Limb (tissue), 2 donors: ENCODE data around the gene CXCL5.

ENCODE experiments used
- DNase-seq, 2 donors: peaks; one replicate each; pipeline ENCODE4 v3.0.0-alpha.2; 2016; ENCODE audit errors: extremely low spot score in 2 of 2

CXCL5 gene

DNA sequence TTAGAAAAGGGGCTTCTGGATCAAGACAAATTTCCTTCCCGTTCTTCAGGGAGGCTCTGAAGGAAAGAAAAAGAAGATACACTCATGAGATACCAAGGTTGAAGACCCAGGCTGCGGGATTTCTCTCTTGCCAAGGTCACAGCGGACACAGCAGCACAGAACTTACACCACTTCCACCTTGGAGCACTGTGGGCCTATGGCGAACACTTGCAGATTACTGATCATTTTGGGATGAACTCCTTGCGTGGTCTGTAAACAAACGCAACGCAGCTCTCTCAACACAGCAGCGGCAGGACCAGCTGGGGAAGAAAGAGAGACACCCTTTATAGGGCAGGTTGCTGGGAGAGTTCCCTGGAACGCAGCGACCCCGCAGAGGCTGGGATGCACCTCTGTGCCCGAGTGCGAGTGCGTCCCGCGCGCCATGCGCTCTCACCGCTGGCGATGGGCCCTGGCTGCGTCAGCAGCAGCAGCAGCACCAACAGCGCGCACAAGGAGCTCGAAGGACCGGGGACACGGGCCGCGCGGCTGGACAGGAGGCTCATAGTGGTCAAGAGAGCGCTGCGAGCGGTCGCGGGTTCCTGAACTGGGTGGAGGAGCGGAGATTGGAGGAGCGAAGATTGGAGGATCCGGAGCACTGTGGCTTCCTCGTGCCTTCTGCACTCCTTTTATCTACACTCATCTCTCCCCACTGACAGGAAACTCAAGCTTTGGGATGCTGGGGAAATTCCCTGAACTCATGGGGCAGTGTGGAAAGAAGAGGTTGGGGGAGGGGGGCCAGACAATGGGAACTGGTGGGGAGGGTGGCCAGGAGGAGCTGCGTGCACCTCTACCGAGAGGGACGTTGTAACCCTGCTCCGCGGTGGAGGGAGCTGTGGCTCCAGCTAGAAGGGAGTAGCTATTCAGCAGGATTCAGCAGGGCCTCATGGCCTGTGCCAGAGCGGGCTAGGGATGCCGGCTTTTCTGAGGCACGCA is at the start of gene CXCL5:
CXCL5 (minus strand) TSS at position 638 of the 972 bp plus-strand sequence; CDS start at position 542, 96 bp downstream.
- peak; percentile 5 to 56 for DNase-seq

DNA sequence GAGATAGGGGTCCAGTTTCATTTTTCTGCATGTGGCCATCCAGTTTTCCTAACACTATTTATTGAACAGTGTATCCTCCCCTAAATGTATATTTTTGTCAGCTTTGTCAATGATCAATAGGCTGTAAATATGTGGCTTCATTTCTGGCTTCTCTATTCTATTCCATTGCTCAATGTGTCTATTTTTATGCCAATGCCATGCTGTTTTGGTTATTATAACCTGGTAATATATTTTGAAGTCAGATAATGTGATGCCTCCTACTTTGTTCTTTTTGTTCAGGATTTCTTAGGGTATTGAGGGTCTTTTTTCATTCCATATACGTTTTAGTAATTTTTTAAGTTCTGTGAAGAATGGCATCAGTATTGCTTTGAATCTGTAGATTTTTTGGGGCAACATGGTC is 48.7 kb upstream of the CXCL5 start:
- no peak for DNase-seq

DNA sequence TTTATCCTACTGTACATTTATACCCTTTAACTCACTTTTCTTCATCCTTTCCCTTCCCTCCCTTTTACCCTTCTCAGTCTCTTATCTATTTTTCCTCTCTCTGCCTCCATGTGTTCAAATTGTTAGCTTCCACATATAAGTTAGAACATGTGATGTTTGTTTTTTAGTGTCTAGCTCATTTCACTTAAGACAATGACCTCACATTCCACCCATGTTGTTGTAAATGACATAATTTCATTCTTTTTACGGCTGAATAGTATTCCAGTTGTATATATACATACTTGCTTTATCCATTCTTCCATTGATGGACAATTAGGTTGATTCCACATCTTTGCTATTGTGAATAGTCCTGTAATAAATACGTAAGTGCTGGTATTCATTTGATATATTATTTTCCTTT is 47.3 kb upstream of the CXCL5 start:
- no peak for DNase-seq

DNA sequence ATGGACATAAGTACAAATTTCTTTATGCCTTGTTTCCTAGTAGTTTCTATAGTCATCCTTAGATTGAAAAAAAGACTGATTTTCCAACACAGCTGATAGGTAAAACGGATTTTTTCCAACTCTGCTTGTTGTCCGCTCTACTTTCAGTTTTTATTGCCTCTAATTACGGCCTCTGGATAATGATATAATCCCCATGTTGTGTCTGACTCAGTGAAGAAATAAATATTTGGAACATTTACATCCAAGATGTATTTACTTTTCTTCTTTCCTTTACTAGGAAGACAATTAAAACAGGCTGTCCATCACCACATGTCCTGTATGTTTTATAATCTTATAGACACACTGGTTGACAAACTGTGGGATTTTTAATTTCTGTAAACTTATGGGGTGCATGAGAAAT is 46.8 kb upstream of the CXCL5 start:
- no peak for DNase-seq

DNA sequence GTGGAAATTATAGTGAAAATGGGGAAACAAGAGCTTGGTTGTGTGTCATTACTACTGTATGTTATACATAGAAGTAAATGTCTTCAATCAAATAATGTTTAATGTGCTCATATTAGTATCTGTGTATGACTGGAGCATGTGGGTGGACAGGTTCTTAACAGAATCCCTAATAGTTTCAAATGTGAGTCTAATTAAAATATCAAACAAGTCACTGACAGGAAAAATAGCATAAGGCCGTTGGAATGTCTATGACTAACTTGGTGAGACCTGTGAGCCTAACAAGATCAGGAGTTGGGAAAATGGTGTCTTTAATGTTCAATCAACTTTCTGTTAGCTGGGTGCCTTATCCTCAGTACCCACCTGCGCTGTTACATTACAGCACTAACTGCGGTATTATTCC is 46.2 kb upstream of the CXCL5 start:
- no peak for DNase-seq

DNA sequence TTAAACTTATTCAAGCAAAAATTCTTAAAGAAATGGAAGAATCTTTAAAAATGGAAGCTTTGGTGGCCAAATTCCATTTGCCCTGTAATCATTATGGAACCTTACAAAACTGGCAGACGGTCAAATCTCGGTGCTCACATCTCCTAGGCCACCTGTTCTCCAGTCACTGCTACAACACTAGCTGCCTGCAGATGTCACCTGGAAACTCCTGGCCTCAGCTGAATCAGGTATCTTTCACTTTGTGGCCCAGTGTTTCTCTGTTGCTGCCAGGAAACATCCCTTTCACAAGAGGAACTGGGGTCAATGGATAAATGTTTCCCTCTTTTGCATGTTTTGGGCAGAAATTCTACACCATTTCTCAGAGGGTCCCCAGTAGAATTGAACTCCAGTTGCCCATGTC is 44.2 kb upstream of the CXCL5 start:
- no peak for DNase-seq

DNA sequence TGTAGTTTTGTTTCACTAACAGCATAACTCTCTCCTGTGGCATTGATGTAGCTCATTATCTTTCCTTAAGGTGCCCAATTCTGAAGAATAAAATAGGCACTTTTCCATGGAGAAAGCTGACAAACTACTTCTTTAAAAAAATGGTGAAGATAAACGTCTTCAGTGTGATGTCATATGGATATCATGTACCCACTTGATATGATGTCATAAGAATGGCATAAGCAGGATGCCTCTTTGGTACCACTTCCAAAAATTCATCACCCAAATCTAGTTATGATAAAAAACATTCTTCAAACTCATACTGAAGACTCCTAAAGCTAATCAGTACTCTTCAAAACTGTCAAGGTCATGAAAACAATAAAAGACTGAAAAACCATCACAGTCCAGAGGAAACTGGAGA is 42.9 kb upstream of the CXCL5 start:
- DNase-seq = no peak

DNA sequence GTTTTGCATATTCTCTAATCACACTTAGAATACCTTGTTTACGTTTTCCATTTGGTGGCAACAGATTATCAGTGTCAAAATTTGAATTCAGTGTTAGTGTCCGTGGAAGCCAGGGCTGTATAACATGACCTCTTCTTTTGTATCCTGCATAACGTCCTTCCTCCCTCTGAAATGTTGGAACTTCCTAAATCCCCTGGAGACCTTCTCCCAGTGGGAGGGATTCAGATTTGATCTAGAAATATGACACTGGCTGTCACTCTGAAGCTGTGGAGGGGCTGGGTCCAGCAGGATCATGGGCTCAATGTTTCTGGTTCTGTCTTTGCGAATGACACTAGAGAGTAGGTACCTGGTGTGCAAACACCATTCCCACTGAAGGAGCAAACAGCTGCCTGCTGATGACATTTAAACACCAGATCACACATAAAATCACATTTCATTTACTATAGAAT is 40.9 kb upstream of the CXCL5 start:
- no peak for DNase-seq

DNA sequence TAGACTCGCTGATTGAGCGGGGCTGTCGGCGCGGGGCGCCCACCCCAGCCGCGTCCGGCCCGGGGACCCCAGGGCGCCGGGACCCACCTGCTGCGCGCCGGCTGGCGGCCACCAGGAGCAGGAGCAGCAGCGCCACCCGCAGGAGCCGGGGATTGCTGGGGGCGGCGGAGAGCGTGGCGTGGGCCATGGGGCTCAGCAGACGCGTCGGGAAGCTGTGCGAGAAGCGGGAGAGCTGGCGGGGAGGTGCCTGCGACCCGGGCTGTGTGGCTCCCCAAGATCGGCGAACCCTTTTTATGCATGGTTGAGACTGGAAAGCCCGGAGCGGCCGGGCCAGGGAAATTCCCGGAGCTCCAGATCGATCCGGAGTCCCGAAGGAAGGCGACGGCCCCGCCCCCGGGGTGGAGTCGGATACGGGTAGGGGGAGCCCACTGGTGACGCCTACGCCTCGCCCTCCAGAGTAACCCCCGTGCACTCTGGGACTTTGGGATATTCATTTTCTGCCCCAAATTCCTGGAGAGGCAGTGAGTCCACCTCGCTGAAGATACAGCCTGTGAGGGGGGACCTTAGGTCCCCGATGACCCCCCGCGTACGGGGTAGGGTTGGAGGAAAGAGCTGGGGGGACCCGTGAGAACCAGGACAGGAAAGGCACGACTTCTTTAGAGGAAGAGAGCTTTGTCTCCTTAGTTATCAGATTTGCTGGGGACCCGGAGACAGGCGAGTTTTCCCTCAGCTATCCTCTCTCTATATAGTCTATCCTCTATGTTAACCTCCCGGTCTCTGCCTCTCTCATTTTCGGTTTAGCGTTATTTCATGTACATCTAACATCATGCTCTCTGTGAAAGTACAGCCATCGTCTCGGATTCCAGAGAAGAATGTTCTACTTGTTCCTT is 40.2 kb upstream of the CXCL5 start, which contains the start of gene CXCL3:
CXCL3 (minus strand) TSS at position 265 of the 890 bp plus-strand sequence; CDS start at position 187, 78 bp downstream.
- peak; percentile 27 to 77 for DNase-seq

DNA sequence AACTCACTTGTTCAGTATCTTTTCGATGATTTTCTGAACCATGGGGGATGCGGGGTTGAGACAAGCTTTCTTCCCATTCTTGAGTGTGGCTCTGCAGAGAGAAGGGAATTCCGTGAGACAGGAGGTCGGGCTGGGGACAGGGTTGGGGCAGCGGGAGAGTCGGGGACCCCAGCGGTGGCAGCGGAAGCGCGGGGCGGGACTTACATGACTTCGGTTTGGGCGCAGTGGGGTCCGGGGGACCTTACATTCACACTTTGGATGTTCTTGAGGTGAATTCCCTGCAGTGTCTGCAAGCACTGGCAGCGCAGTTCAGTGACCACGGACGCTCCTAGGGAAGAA is 39.6 kb upstream of the CXCL5 start:
- DNase-seq = peak in 1 of 2 donors; percentile 46

DNA sequence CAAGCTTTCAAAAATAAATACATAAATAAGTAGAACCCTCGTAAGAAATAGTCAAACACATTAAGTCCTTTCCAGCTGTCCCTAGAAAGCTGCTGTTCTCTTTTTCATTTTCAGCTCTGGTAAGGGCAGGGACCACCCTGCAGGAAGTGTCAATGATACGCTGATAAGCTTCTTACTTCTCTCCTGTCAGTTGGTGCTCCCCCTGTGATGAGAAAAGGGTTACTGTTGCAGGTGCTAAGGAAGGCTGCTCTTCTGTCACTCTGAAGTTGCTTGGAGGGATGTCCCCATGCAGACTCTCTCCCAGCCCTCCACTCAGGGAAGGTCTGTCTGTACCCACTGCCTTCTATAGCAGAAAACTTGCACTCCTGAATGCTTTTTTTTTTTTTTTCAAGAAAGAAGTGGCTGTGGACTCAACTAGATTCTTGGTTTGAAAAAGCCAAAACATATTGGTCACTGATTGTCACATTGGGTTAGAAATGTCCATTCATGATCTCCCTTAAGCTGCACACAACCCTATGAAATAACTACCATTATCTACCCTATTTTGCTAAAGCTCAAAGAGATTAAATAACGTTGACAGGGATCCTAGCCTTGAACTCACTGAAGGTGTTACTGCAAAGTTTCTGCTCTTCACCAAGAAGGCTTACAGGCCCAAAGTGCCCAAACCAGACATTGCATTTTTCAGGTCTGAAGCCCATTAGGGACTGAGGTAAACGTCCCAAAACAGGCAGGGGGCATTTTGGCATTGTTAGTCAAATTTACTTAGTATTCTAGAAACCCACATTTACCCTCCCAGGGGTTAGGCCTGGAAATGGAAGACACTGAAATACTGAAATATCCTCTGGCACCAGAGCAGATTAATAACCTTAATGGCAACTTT is 38.8 kb upstream of the CXCL5 start:
- DNase-seq = no peak

DNA sequence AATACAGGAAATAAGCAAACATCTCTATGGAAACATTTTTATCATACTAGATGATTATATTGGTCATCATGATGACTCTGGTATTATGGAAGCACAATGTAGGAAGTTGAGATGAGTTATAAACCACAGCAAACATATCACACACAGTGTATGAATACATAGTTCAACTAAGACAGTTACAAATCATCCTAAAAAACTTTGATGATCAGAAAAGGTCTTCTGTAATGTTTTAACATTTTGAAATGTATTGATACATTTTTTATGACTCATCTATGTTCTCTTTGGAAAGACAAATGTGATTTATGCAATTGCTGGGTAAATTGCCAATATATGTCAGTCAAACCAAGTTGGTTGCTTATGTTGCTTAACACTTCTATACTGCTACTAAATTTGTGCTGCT is 35.3 kb upstream of the CXCL5 start:
- DNase-seq = no peak

DNA sequence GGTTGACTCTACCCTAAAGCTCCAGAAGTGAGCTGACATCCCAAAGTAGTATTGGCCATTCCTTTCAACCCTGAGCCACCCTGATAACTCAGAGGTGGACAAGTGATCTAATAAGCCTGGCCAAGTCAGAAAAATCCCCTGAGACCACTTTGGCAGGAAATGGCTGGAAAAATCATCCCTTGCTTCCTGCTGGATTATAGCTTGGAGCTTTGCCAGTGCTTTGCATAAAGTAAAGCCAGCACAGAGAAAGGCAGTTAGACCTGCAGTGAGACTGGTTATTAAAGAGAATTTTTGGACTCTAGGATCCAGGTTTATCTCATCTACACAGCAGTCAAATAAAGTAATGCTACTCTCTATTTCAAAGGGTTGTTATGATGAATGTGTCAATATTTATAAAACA is 33.6 kb upstream of the CXCL5 start:
- no peak for DNase-seq

DNA sequence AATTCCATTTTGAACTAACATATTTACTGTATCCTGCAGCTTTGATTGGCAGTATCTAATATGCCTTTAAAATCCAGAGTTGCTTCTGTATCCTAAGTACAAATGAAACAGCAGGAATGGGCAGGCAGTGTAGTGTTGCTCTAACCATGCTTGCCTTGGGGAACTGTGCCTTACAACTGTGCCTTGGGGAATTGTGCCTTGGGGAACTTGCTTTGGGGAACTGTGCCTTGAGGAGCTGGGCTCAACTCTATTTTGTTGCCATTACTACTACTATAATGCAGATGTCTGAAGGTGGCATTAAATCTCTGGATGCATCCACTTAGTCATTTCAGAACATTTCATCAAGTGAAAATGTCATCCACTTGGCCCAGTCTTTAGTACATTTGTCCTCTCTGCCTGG is 33.1 kb upstream of the CXCL5 start:
- no peak for DNase-seq

DNA sequence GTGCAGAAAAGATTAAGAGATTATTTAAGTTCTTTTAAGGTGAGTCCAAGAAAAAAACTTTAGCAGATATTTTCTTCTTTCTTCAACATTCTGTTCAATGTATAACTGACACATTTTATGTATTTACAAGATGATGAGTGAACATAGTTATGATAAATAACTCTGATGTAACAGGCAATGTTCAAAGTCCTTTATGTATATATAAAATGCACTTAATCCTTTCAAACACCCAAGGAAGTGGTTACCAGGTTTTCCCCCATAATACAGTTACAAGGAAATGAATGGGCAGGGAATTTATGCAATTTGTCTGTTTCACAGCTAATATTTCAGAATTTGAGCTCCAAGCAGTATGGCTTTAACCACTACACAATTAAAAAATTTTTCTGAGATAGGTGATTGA is 31.8 kb upstream of the CXCL5 start:
- no peak for DNase-seq

DNA sequence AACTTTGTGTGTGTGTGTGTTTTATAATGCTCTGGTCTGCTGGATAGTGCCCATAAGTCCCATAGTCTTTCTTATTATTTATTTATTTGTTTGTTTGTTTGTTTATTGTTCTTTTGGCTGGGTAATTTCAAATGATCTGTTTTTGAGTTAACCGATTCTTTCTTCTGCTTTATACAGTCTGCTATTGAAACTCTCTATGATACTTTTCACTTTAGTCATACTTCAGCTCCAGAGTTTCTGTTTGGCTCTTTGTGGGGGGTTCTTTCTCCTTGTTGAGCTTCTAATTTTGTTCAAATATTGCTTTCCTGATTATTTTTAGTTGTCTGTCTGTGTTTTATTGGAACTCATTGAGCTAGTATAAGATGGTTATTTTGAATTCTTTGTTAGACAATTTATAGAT is 30.0 kb upstream of the CXCL5 start:
- DNase-seq = no peak

DNA sequence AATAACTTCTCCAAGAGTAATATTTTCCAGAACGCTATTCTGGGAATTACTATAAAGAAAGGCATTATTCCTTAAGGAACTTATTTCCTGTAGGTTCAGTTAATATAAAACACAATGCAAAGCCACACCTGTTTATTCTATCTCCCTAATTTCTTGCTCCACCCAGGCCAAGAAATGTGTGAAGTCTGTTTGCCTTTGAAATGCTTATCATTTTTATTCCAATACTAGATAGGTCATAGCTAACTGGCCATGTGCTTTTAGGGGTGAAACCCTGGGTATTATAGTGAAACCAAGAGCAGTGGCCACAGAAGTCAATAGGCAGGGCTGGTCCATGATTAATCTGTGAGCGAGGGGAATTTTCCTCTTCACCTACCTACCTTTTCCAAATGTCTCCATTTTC is 25.2 kb upstream of the CXCL5 start:
- DNase-seq = no peak

DNA sequence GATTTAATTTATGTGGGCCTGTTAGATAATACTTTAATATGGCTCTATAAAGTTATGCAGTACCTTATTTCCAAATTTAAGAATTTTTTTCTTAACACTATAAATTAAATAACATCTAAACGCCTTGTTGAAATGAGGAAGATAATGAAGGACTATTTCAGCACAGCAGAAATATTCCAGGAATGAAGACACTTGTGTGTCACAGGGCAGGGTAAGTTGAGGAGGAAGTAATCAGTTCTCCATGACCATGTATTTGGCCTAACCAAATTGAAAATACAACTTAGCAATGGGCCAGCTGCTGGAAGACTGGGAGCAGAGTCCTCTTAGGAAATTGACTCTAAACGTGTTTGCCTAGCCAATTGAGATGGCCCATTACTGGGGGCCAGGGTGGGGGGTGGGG is 23.1 kb upstream of the CXCL5 start:
- DNase-seq = no peak

DNA sequence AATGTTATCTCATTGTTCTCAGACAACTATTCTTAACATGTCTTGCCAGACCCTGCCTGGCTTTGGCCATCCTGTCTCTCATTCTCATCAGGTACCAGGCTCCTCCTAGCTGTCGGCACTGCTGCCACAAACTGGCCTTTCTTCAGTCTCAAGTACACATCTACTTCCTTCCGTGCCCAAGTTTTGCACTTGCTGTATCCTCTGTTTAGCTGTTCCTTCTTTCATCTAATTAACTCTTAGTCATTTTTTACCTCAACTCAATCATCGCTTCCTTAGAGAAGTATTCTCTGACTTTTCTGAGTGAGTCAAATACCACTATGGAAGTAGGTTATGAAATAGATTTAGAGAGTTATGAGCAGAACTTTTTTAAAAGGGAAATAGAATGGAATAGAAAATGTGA is 20.3 kb upstream of the CXCL5 start:
- no peak for DNase-seq

DNA sequence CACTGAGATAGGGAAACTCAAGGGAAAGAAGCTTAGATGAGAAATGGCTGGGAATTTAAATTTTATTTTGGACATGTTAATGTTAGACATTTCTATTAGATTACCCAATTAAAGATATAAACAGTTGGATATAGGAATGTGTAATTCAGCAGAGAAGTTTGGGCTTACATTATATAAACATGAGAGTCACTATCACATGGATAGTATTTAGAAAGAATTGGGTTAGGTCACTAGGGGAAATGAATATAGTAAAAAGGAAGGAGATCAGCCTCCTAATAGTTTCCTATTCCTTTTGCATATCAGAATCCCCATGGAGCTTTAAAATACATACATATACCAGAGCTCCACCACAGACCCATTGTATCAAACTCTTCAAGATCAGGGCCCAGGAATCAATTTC is 19.6 kb upstream of the CXCL5 start:
- DNase-seq = no peak

DNA sequence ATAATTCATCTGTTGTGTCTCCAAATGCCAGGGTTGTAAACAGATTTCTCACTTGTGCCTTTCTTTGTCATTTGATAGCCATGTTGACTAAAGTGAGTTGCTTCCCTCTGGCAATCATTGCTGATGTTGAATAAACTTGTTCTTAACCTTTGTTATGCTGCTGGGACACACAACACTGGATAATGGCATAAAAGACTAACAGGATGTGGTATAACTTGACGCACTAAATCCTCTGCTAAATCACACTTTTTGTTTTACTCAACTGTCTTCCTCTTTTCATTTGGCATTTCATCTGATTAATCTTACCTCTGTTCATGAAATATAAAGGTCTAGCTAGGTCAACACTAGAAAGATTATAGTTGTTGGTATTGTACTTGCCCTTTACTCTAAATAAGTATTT is 17.6 kb upstream of the CXCL5 start:
- DNase-seq = no peak
